Hepatocyte (in vitro differentiated cells): Measurements from ENCODE around the gene TMEM132A. TPM values are rescaled to one million over a fixed set of nuclear protein-coding genes. Genes with fewer than 3 reads are reported as not detected.

ENCODE experiments used
- DNase-seq: peaks from one replicate; pipeline ENCODE4 v3.0.0-alpha.2; 2016; ENCODE audit warnings: low spot score
- H2AFZ ChIP-seq: fragments of 200-600 bp; sonication (generic); 2 replicates; pipeline ENCODE4 v1.6.0; 2016; ENCODE audit warnings: antibody characterized with exemption, mild to moderate bottlenecking
- H3K27ac ChIP-seq: fragments of 200-600 bp; sonication (generic); 2 replicates; pipeline ENCODE4 v1.5.1; 2016; ENCODE audit warnings: mild to moderate bottlenecking
- H3K27me3 ChIP-seq: fragments of 200-600 bp; sonication (generic); 2 replicates; pipeline ENCODE4 v1.6.1; 2016
- H3K36me3 ChIP-seq: fragments of 200-600 bp; sonication (generic); replicated peaks from 2 replicates; pipeline ENCODE4 v1.5.1; 2016; ENCODE audit warnings: low read depth; ENCODE audit not compliant: insufficient read depth
- H3K4me1 ChIP-seq: fragments of 200-600 bp; sonication (generic); 2 replicates; pipeline ENCODE4 v1.5.1; 2016; ENCODE audit warnings: mild to moderate bottlenecking, moderate library complexity; ENCODE audit not compliant: insufficient read depth
- H3K4me2 ChIP-seq: fragments of 200-600 bp; sonication (generic); 2 replicates; pipeline ENCODE4 v1.6.0; 2016
- H3K4me3 ChIP-seq: fragments of 200-600 bp; sonication (generic); 2 replicates; pipeline ENCODE4 v1.5.1; 2016; ENCODE audit warnings: mild to moderate bottlenecking
- H3K79me2 ChIP-seq: fragments of 200-600 bp; sonication (generic); 2 replicates; pipeline ENCODE4 v1.6.0; 2017; ENCODE audit warnings: mild to moderate bottlenecking
- H3K9me2 ChIP-seq: fragments of 200-600 bp; sonication (generic); replicated peaks from 2 replicates; pipeline ENCODE4 v1.6.0; 2017; ENCODE audit warnings: mild to moderate bottlenecking; ENCODE audit not compliant: insufficient read depth
- H3K9me3 ChIP-seq: fragments of 200-600 bp; sonication (generic); 2 replicates; pipeline ENCODE4 v1.5.1; 2016; ENCODE audit warnings: low read depth, mild to moderate bottlenecking
- H4K20me1 ChIP-seq: fragments of 200-600 bp; sonication (generic); 2 replicates; pipeline ENCODE4 v1.6.0; 2016; ENCODE audit warnings: mild to moderate bottlenecking; ENCODE audit not compliant: insufficient read depth, poor library complexity, severe bottlenecking
- CTCF ChIP-seq: fragments of 200-600 bp; sonication (generic); IDR thresholded peaks from 2 replicates; pipeline ENCODE4 v1.5.1; 2016; ENCODE audit warnings: antibody characterized with exemption, mild to moderate bottlenecking; ENCODE audit not compliant: poor library complexity
- EZH2 ChIP-seq: fragments of 200-600 bp; sonication (generic); IDR thresholded peaks from 2 replicates; pipeline ENCODE4 v1.6.1; 2016; ENCODE audit warnings: antibody characterized with exemption, mild to moderate bottlenecking, borderline replicate concordance
- EZH2phosphoT487 ChIP-seq: fragments of 200-600 bp; sonication (generic); IDR thresholded peaks from one replicate; pipeline ENCODE4 v1.6.1; 2018; ENCODE audit warnings: antibody characterized with exemption, mild to moderate bottlenecking, low read depth, moderate library complexity; ENCODE audit not compliant: unreplicated experiment, severe bottlenecking
- WGBS: methylation state at CpG from one replicate; pipeline ENCODE4 v1.1.6; 2016; ENCODE audit warnings: low lambda C conversion rate; ENCODE audit errors: missing lambda C conversion rate; 5-methylcytosine and 5-hydroxymethylcytosine counted together
- polyA plus RNA-seq: library from polyadenylated mRNA; unstranded; fragments of >200 nt; fragmentation: Nextera tagmentation; extraction: Ambion mirVana; gene quantifications from 2 replicates; pipeline ENCODE4 v1.2.1, GENCODE V29; 2016
- total RNA-seq: library from RNA; depleted of rRNA; stranded (reverse); fragments of >200 nt; gene quantifications from 2 replicates; pipeline ENCODE4 v1.2.3, GENCODE V29; 2014

TMEM132A gene
- total and polyA plus RNA-seq, 2 experiments from 2014 or later = 44.3 to 98.7 TPM

DNA sequence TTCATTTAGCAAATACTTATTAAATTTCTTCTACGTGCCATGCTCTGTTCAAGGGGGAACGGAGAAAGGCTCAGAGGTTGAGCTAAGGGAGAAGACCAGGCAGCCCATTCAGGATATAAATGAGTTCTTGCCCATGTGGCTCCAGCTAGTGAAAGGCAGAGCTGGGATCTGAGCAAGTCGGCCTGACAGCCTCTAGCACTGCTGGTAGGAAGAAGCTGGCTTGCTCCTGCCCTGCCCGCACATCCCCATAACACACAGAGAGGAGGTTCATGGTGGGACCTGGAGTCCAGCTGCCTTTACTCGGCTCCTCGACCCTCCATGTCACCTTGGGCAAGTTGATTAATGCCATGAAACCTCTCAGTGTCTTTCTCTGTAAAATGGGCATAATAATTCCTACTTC lies 25.8 kb downstream of the TMEM132A start:
- DNase-seq = no peak
- peaks cover 3% of the 10 kb centered on the region for H3K4me1 ChIP-seq
- H3K27ac ChIP-seq = no peak overlapping the region
- H3K79me2 ChIP-seq = no peaks in the 10 kb centered on the region
- H3K4me2 ChIP-seq = no peak overlapping the region
- peaks cover 35% of the 10 kb centered on the region for H3K27me3 ChIP-seq
- H3K4me3 ChIP-seq = no peak overlapping the region
- no peak overlapping the region for H2AFZ ChIP-seq
- WGBS = 85% methylated on average over 6 of the region's 6 CpGs
- no peaks in the 10 kb centered on the region for H3K9me2 ChIP-seq
- no peaks in the 10 kb centered on the region for H4K20me1 ChIP-seq
- no peaks in the 10 kb centered on the region for H3K9me3 ChIP-seq
- no peaks in the 10 kb centered on the region for H3K36me3 ChIP-seq
- TF ChIP-seq EZH2phosphoT487 = no peak
- TF ChIP-seq EZH2 = no peak

DNA sequence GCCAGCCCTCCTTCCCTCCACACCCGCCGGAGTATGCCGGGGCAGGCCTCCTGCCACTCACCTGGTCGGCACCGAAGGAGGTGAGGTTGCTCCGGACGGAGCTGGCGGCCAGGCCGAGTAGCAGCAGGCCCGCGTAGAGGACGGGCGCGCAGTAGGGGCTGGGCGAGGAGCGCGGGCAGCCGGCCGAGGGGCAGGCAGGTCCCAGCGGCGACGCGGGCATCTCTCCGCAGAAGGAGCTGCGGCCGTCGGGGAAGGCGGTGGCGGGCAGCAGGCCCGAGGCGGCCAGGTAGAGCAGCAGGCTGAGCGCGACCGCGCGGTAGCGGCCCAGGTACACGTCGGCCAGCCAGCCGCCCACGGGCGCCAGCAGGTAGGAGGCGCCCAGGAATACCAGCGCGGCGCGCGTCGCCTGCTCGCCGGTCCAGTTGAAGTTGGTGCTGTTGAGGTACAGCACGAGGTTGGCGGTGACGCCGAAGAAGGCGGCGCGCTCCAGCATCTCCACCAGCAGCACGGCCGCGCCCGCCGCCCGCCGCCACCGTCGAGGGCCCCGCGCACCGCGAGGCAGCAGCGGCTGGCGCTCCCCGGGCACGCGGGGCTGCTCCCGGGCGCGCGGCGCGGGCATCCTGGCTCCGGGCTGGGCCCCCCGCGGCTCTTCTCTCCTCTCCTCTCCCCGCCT lies 26.8 kb downstream of the TMEM132A start:
- H3K4me2 ChIP-seq = peak overlapping the region; percentile 81
- no peaks in the 10 kb centered on the region for H3K36me3 ChIP-seq
- H3K27me3 ChIP-seq = peaks cover 35% of the 10 kb centered on the region
- H3K79me2 ChIP-seq = no peaks in the 10 kb centered on the region
- no peaks in the 10 kb centered on the region for H4K20me1 ChIP-seq
- TF ChIP-seq EZH2phosphoT487 = no peak
- peak; percentile 40 for TF ChIP-seq EZH2
- peak; percentile 56 for DNase-seq
- H3K27ac ChIP-seq = no peak overlapping the region
- H2AFZ ChIP-seq = peak overlapping the region; percentile 40
- 8% methylated on average over 49 of the region's 86 CpGs for whole genome bisulfite sequencing
- no peaks in the 10 kb centered on the region for H3K9me2 ChIP-seq
- H3K4me3 ChIP-seq = no peak overlapping the region
- H3K4me1 ChIP-seq = peaks cover 3% of the 10 kb centered on the region
- H3K9me3 ChIP-seq = no peaks in the 10 kb centered on the region

GRCh38 chr11:60951606-60951903 lies 27.3 kb downstream of the TMEM132A start:
- WGBS = no CpG with 5 or more reads among the region's 8 CpGs
- TF ChIP-seq EZH2 (no peak), EZH2phosphoT487 (no peak), CTCF (no peak)
- H3K4me1 ChIP-seq = peaks cover 3% of the 10 kb centered on the region
- peaks cover 35% of the 10 kb centered on the region for H3K27me3 ChIP-seq
- H4K20me1 ChIP-seq = no peaks in the 10 kb centered on the region
- no peaks in the 10 kb centered on the region for H3K9me3 ChIP-seq
- H3K79me2 ChIP-seq = no peaks in the 10 kb centered on the region
- no peaks in the 10 kb centered on the region for H3K36me3 ChIP-seq
- DNase-seq = no peak
- H2AFZ ChIP-seq = peak overlapping the region; percentile 75
- H3K9me2 ChIP-seq = no peaks in the 10 kb centered on the region
- H3K4me2 ChIP-seq = peak overlapping the region; percentile 81
- no peak overlapping the region for H3K27ac ChIP-seq
- no peak overlapping the region for H3K4me3 ChIP-seq

- WGBS = 44% methylated on average over 16 of the region's 23 CpGs
- no peak for DNase-seq
- H2AFZ ChIP-seq = peak within 1 kb of the TSS; percentile 75
- no peaks in the 10 kb centered on the region for H4K20me1 ChIP-seq
- peak within 1 kb of the TSS; percentile 81 for H3K4me2 ChIP-seq
- H3K27ac ChIP-seq = no peak within 1 kb of the TSS
- no peak for TF ChIP-seq EZH2
- no peak for TF ChIP-seq CTCF
- no peak for TF ChIP-seq EZH2phosphoT487
- H3K9me2 ChIP-seq = no peaks in the 10 kb centered on the region
- H3K4me1 ChIP-seq = peaks cover 3% of the 10 kb centered on the region
- no peaks in the 10 kb centered on the region for H3K36me3 ChIP-seq
- no peaks in the 10 kb centered on the region for H3K79me2 ChIP-seq
- no peak within 1 kb of the TSS for H3K4me3 ChIP-seq
- peaks cover 35% of the 10 kb centered on the region for H3K27me3 ChIP-seq
- no peaks in the 10 kb centered on the region for H3K9me3 ChIP-seq
These were observed 27.9 kb downstream of the TMEM132A start, which contains the start of gene SLC15A3 for GRCh38 chr11:60951904-60952741. Gene SLC15A3, minus strand, starts transcription at chr11:60952176. Its CDS starts 625 bp downstream, at chr11:60951551.
